ENCODE measurements around the gene SFTPD.

- TF ChIP-seq SUZ12 (IDR thresholded peaks at IDR 0.05; ENCODE audit: extremely low read depth, insufficient read depth, insufficient read length) (no peak), YY1 (IDR thresholded peaks at IDR 0.05; ENCODE audit: insufficient read depth, insufficient read length) (no peak), ZNF274 (IDR thresholded peaks at IDR 0.05; ENCODE audit: low read depth, low read length) (no peak)
These were observed 14.9 kb downstream of the SFTPD start for GRCh38 chr10:79933961-79934360.
